ENCODE measurements around the gene ADGRG6. TPM values are rescaled to one million over a fixed set of nuclear protein-coding genes. Genes with fewer than 3 reads are reported as not detected.

Gene ADGRG6
- total and polyA plus RNA-seq, 2 experiments from 2014 or later, result 2.4 to 8.7 TPM

GRCh38 chr6:142387997-142388815 lies 86.4 kb downstream of the ADGRG6 start:
- peak; percentile 59 to 78 for DNase-seq (ENCODE audit: low read depth in 1 of 2, low spot score in 1 of 2)

DNA sequence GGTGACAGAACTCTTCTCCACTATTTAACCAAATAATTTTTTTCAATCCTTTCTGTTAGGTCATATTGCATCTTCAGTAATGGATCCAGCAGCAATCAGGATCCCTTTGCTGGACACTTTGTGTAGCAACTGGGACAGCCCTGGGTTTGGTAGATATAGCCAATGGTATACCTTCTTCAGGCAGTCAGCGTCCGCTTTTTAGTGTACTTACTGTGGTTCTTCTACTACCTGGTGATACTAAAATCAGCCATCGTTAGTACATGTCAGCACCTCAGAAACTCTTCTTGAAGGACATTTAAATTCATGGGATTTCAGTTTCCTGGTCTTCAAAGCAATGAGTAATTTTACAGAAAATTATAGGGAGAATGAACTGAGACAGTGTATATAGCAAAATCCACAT lies 93.5 kb downstream of the ADGRG6 start:
- no peak overlapping the region for H3K4me3 ChIP-seq
- no peaks in the 10 kb centered on the region for H3K36me3 ChIP-seq
- no peaks in the 10 kb centered on the region for H3K27me3 ChIP-seq
- DNase-seq (ENCODE audit: low read depth in 1 of 2, low spot score in 1 of 2), result no peak
- H3K9me3 ChIP-seq (ENCODE audit: low read depth), result no peaks in the 10 kb centered on the region
- H3K27ac ChIP-seq, result no peak overlapping the region
- TF ChIP-seq, protein P1, sequence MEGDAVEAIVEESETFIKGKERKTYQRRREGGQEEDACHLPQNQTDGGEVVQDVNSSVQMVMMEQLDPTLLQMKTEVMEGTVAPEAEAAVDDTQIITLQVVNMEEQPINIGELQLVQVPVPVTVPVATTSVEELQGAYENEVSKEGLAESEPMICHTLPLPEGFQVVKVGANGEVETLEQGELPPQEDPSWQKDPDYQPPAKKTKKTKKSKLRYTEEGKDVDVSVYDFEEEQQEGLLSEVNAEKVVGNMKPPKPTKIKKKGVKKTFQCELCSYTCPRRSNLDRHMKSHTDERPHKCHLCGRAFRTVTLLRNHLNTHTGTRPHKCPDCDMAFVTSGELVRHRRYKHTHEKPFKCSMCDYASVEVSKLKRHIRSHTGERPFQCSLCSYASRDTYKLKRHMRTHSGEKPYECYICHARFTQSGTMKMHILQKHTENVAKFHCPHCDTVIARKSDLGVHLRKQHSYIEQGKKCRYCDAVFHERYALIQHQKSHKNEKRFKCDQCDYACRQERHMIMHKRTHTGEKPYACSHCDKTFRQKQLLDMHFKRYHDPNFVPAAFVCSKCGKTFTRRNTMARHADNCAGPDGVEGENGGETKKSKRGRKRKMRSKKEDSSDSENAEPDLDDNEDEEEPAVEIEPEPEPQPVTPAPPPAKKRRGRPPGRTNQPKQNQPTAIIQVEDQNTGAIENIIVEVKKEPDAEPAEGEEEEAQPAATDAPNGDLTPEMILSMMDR (IDR thresholded peaks at IDR 0.05; ENCODE audit: low read depth, low read length), result no peak
- H3K4me1 ChIP-seq (ENCODE audit: low read depth), result peaks cover 7% of the 10 kb centered on the region

More at GRCh38 chr6:142387997-142388815, 86.4 kb downstream of the ADGRG6 start:
- no peaks in the 10 kb centered on the region for H3K9me3 ChIP-seq (ENCODE audit: low read depth)
- TF ChIP-seq, protein P1 (IDR thresholded peaks at IDR 0.05; ENCODE audit: low read depth, low read length), result peak; percentile 68
- H3K4me3 ChIP-seq, result no peak overlapping the region
- no peaks in the 10 kb centered on the region for H3K27me3 ChIP-seq
- H3K4me1 ChIP-seq (ENCODE audit: low read depth), result peaks cover 11% of the 10 kb centered on the region
- no peak overlapping the region for H3K27ac ChIP-seq
- H3K36me3 ChIP-seq, result no peaks in the 10 kb centered on the region

DNA sequence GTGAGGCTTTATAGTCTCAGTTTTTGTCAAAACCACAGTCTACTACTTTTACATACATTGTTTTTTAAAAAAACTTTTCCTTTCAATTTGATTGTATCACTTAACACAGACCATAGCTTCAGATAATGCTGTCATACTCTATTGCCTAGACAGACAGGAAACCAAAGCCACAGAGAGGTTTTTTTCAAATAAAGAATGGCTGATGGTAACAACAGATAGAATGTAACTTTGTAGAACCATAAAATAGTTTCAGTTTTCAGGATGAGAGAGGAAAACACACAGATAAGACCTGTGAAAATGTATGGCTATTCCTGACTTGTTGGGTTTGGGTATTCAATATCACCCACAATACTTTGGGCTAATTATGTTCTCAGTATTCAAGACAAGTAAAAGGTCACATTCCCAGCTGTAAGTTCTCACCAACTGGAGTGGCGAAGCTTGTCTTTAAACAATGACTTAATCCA lies 94.0 kb downstream of the ADGRG6 start:
- H3K4me1 ChIP-seq (ENCODE audit: low read depth), result peaks cover 13% of the 10 kb centered on the region
- no peaks in the 10 kb centered on the region for H3K9me3 ChIP-seq (ENCODE audit: low read depth)
- H3K4me3 ChIP-seq, result no peak overlapping the region
- TF ChIP-seq, protein P1 (IDR thresholded peaks at IDR 0.05; ENCODE audit: low read depth, low read length), result no peak
- peak in 1 of 2 donors; percentile 47 for DNase-seq (ENCODE audit: low read depth in 1 of 2, low spot score in 1 of 2)
- H3K27ac ChIP-seq, result no peak overlapping the region
- H3K36me3 ChIP-seq, result no peaks in the 10 kb centered on the region
- no peaks in the 10 kb centered on the region for H3K27me3 ChIP-seq

- no peaks in the 10 kb centered on the region for H3K27me3 ChIP-seq
- DNase-seq (ENCODE audit: low read depth in 1 of 2, low spot score in 1 of 2), result no peak
- TF ChIP-seq, protein P1 (IDR thresholded peaks at IDR 0.05; ENCODE audit: low read depth, low read length), result no peak
- no peaks in the 10 kb centered on the region for H3K36me3 ChIP-seq
- H3K27ac ChIP-seq, result no peak overlapping the region
- H3K4me1 ChIP-seq (ENCODE audit: low read depth), result peaks cover 15% of the 10 kb centered on the region
- no peaks in the 10 kb centered on the region for H3K9me3 ChIP-seq (ENCODE audit: low read depth)
- H3K4me3 ChIP-seq, result no peak overlapping the region
Observed at GRCh38 chr6:142398353-142398752, 96.5 kb downstream of the ADGRG6 start.

DNA sequence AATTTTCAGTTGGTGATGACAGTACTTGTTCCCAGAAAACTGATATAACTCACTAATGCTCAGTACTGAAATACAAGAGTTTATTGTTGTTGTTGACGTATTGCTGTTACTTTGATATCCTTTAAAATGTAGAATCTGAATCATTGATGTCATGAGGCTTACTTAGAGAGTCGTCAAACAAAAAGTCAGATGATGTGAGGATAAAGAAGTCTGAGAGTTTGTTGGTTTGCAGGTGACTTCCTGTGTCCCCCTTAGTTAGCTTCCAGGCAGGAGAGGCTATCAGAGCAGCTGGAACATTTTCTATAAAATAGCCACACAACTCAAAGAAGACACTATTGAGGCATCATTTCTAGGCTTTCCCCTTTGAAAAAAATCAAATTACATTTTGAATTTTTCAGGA lies 97.9 kb downstream of the ADGRG6 start:
- Histone ChIP-seq H3K36me3 (no peaks in the 10 kb centered on the region), H3K27me3 (no peaks in the 10 kb centered on the region), H3K4me3 (no peak overlapping the region), H3K9me3 (ENCODE audit: low read depth) (no peaks in the 10 kb centered on the region), H3K4me1 (ENCODE audit: low read depth) (peaks cover 15% of the 10 kb centered on the region), H3K27ac (no peak overlapping the region)
- TF ChIP-seq, protein P1 (IDR thresholded peaks at IDR 0.05; ENCODE audit: low read depth, low read length), result no peak
- DNase-seq (ENCODE audit: low read depth in 1 of 2, low spot score in 1 of 2), result no peak

Data from cardiac muscle cell (in vitro differentiated cells and primary cell).